ENCODE measurements around the gene CAPN11.

The CAPN11 gene

DNA sequence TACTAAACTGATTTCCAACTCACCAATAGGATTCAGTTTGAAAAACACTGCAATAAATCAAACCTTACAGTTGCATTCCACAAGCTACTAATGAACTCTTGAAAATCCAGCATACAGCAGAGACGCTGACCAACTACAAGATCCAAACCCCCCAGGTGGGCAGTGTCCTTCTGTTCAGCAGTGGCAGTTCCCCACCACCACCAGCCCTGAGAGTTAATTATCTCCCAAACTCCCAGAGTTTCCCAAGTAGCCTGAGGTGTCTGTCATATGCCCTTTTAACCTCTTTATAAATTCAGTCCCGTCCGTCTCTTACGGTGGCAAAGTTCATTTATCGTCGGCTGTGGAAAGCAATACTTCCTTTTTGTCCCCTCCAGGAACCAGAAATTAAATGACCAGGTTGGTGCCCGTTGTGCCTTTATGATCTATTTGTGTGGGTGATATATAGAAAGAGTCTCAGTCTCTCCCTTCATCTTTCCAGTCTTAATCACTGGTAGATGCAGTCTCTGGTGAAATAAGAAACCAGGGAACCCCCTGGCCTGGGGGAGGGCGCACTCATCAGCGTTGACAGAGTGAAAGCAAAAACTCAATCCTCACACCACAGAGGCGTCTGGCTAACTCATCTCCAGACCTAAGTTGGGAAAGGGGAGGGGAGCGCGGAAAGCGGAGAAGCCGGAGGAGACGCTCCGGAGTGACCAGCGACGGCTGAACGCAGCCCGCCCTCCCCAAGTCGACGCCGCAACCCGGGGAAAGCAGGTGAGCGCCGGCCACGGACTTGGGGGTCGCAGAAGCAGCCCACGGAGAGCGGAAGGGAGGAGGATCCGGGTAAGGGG is 32.1 kb upstream of the CAPN11 start (continued):
- TF ChIP-seq, protein P1, sequence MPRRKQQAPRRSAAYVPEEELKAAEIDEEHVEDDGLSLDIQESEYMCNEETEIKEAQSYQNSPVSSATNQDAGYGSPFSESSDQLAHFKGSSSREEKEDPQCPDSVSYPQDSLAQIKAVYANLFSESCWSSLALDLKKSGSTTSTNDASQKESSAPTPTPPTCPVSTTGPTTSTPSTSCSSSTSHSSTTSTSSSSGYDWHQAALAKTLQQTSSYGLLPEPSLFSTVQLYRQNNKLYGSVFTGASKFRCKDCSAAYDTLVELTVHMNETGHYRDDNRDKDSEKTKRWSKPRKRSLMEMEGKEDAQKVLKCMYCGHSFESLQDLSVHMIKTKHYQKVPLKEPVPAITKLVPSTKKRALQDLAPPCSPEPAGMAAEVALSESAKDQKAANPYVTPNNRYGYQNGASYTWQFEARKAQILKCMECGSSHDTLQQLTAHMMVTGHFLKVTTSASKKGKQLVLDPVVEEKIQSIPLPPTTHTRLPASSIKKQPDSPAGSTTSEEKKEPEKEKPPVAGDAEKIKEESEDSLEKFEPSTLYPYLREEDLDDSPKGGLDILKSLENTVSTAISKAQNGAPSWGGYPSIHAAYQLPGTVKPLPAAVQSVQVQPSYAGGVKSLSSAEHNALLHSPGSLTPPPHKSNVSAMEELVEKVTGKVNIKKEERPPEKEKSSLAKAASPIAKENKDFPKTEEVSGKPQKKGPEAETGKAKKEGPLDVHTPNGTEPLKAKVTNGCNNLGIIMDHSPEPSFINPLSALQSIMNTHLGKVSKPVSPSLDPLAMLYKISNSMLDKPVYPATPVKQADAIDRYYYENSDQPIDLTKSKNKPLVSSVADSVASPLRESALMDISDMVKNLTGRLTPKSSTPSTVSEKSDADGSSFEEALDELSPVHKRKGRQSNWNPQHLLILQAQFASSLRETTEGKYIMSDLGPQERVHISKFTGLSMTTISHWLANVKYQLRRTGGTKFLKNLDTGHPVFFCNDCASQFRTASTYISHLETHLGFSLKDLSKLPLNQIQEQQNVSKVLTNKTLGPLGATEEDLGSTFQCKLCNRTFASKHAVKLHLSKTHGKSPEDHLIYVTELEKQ (tag by site-specific recombination; IDR thresholded peaks at IDR 0.05; ENCODE audit: borderline replicate concordance) = no peak
- TF ChIP-seq ZNF600 (tag by site-specific recombination; IDR thresholded peaks at IDR 0.05) (0 out of 2 replicates have a peak, but pooled peaks have one; percentile 6), ZNF274 (IDR thresholded peaks at IDR 0.05; ENCODE audit: low read length) (no peak), ZNF274 (tag by site-specific recombination; IDR thresholded peaks at IDR 0.05; ENCODE audit: borderline replicate concordance) (no peak), ZNF555 (tag by site-specific recombination; conservative IDR thresholded peaks at IDR 0.05) (no peak), ZNF221 (tag by site-specific recombination; IDR thresholded peaks at IDR 0.05; ENCODE audit: borderline replicate concordance) (no peak), ZBTB17 (tag by site-specific recombination; IDR thresholded peaks at IDR 0.05) (peak; percentile 58; the same call in 1 of the 2 replicates), ZIC2 (tag by site-specific recombination; IDR thresholded peaks at IDR 0.05) (peak; percentile 8; the same call in 1 of the 2 replicates), KLF10 (tag by site-specific recombination; IDR thresholded peaks at IDR 0.05) (0 out of 2 replicates have a peak, but pooled peaks have one; percentile 7), ZNF791 (tag by site-specific recombination; IDR thresholded peaks at IDR 0.05) (no peak), ZNF155 (tag by site-specific recombination; IDR thresholded peaks at IDR 0.05) (no peak), ZNF266 (tag by site-specific recombination; IDR thresholded peaks at IDR 0.05; ENCODE audit: low read depth) (no peak), ZSCAN30 (tag by site-specific recombination; IDR thresholded peaks at IDR 0.05) (no peak; the same call in 1 of the 2 replicates), ZNF302 (tag by site-specific recombination; IDR thresholded peaks at IDR 0.05; ENCODE audit: low read depth) (no peak)
- TF ChIP-seq, protein P2, sequence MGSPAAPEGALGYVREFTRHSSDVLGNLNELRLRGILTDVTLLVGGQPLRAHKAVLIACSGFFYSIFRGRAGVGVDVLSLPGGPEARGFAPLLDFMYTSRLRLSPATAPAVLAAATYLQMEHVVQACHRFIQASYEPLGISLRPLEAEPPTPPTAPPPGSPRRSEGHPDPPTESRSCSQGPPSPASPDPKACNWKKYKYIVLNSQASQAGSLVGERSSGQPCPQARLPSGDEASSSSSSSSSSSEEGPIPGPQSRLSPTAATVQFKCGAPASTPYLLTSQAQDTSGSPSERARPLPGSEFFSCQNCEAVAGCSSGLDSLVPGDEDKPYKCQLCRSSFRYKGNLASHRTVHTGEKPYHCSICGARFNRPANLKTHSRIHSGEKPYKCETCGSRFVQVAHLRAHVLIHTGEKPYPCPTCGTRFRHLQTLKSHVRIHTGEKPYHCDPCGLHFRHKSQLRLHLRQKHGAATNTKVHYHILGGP (tag by site-specific recombination; IDR thresholded peaks at IDR 0.05) = no peak
- TF ChIP-seq, protein P3, sequence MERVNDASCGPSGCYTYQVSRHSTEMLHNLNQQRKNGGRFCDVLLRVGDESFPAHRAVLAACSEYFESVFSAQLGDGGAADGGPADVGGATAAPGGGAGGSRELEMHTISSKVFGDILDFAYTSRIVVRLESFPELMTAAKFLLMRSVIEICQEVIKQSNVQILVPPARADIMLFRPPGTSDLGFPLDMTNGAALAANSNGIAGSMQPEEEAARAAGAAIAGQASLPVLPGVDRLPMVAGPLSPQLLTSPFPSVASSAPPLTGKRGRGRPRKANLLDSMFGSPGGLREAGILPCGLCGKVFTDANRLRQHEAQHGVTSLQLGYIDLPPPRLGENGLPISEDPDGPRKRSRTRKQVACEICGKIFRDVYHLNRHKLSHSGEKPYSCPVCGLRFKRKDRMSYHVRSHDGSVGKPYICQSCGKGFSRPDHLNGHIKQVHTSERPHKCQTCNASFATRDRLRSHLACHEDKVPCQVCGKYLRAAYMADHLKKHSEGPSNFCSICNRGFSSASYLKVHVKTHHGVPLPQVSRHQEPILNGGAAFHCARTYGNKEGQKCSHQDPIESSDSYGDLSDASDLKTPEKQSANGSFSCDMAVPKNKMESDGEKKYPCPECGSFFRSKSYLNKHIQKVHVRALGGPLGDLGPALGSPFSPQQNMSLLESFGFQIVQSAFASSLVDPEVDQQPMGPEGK (tag by site-specific recombination; IDR thresholded peaks at IDR 0.05) = peak; percentile 76
- TF ChIP-seq, protein P4, sequence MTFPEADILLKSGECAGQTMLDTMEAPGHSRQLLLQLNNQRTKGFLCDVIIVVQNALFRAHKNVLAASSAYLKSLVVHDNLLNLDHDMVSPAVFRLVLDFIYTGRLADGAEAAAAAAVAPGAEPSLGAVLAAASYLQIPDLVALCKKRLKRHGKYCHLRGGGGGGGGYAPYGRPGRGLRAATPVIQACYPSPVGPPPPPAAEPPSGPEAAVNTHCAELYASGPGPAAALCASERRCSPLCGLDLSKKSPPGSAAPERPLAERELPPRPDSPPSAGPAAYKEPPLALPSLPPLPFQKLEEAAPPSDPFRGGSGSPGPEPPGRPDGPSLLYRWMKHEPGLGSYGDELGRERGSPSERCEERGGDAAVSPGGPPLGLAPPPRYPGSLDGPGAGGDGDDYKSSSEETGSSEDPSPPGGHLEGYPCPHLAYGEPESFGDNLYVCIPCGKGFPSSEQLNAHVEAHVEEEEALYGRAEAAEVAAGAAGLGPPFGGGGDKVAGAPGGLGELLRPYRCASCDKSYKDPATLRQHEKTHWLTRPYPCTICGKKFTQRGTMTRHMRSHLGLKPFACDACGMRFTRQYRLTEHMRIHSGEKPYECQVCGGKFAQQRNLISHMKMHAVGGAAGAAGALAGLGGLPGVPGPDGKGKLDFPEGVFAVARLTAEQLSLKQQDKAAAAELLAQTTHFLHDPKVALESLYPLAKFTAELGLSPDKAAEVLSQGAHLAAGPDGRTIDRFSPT (tag by site-specific recombination; IDR thresholded peaks at IDR 0.05) = no peak

All from HEK293 (cell line).